K562 (cell line): ENCODE results near the gene MRPL40. TPM values are rescaled to one million over a fixed set of nuclear protein-coding genes. Genes with fewer than 3 reads are reported as not detected.

Experiments used
- ARID3B ChIP-seq: fragments of 250-450 bp; sonication (Bioruptor Pico); IDR thresholded peaks from 2 replicates; pipeline ENCODE4 v1.4.0; 2020; ENCODE audit warnings: borderline replicate concordance
- C11orf30 ChIP-seq: fragments of 450-650 bp; IDR thresholded peaks from 2 replicates; pipeline ENCODE4 v1.6.1; 2016; ENCODE audit warnings: low read depth, mild to moderate bottlenecking
- E2F6 ChIP-seq, 2 experiments: IDR thresholded peaks; 2 replicates each; pipeline ENCODE4 v1.6.1; 2011; ENCODE audit warnings: borderline replicate concordance in 1 of 2, control low read depth in 1 of 2, low read depth in 1 of 2, low read length in 1 of 2, mild to moderate bottlenecking in 1 of 2, mixed read lengths in 1 of 2, moderate library complexity in 1 of 2; ENCODE audit not compliant: insufficient read depth in 1 of 2, insufficient read length in 1 of 2, poor library complexity in 1 of 2, severe bottlenecking in 1 of 2; ENCODE audit errors: extremely low read depth in 1 of 2
- ETV1 ChIP-seq: fragments of 450-650 bp; conservative IDR thresholded peaks from 2 replicates; pipeline ENCODE4 v1.6.1; 2016; ENCODE audit warnings: missing genetic modification characterization, control low read depth, low read depth, missing compliant biosample characterization
- HSF4 ChIP-seq: fragments of 250-450 bp; sonication (Bioruptor Pico); IDR thresholded peaks from 2 replicates; pipeline ENCODE4 v2.1.2; 2022; ENCODE audit warnings: mild to moderate bottlenecking, moderate library complexity, borderline replicate concordance
- POLR2AphosphoS5 ChIP-seq: IDR thresholded peaks from 2 replicates; pipeline ENCODE4 v1.6.1; 2011; ENCODE audit warnings: mild to moderate bottlenecking, low read depth, low read length, moderate library complexity; ENCODE audit not compliant: control insufficient read depth, insufficient read depth
- SETDB1 ChIP-seq: IDR thresholded peaks from one replicate; pipeline ENCODE4 v1.6.1; 2012; ENCODE audit warnings: low read length, control low read depth, inconsistent platforms
- SMAD3 ChIP-seq: fragments of 450-650 bp; formaldehyde crosslinking; conservative IDR thresholded peaks from 2 replicates; pipeline ENCODE4 v1.4.0; 2020; ENCODE audit warnings: mild to moderate bottlenecking
- SUPT5H ChIP-seq: fragments of 450-650 bp; IDR thresholded peaks from 2 replicates; pipeline ENCODE4 v1.6.1; 2016
- ZBTB17 ChIP-seq: fragments of 450-650 bp; formaldehyde crosslinking; IDR thresholded peaks from 2 replicates; pipeline ENCODE4 v1.4.0; 2020; ENCODE audit warnings: mild to moderate bottlenecking
- ZNF165 ChIP-seq: fragments of 250-450 bp; sonication (Bioruptor Pico); IDR thresholded peaks from 2 replicates; pipeline ENCODE4 v1.4.0; 2020; ENCODE audit warnings: borderline replicate concordance
- ZNF639 ChIP-seq, 2 experiments: fragments of 200-800 bp in 1 of 2; sonication (Bioruptor generic) in 1 of 2; sonication (generic) in 1 of 2; formaldehyde crosslinking in 1 of 2; IDR thresholded peaks in 1 of 2; conservative IDR thresholded peaks in 1 of 2; 2 replicates each; pipeline versions ENCODE4 v1.5.0 to v1.6.1; 2016 to 2020; ENCODE audit warnings: missing compliant biosample characterization in 1 of 2, missing genetic modification characterization in 1 of 2, missing genetic modification reagents in 1 of 2
- polyA plus RNA-seq, 8 experiments: library from polyadenylated mRNA; depleted of rRNA in 4 of 8; stranded (reverse) in 5 of 8; unstranded in 3 of 8; fragments of >200 nt; fragmentation: Nextera tagmentation in 2 of 8; fragmentation: Illumina TruSeq in 1 of 8; extraction: Ambion mirVana in 2 of 8; extraction: Trizol in 1 of 8; gene quantifications; 2 replicates each; pipeline versions ENCODE4 v1.2.1 to v1.2.3, GENCODE V29; 2011 to 2014; ENCODE audit warnings: inconsistent platforms in 1 of 8, missing spikeins in 1 of 8
- total RNA-seq, 7 experiments: library from RNA; depleted of rRNA in 6 of 7; stranded (reverse); fragments of >200 nt in 6 of 7; fragmentation: Illumina TruSeq in 2 of 7; extraction: Trizol in 2 of 7; gene quantifications; 2 replicates each; pipeline versions ENCODE4 v1.2.1 to v1.2.3, GENCODE V29; 2011 to 2021; ENCODE audit warnings: low replicate concordance in 1 of 7

The MRPL40 gene
- total and polyA plus RNA-seq, 9 of the 15 experiments (the other 6 are each of a cell fraction or from before 2014, with no cell fraction given), result 132 to 652 (median 208) TPM

- 0 out of 4 replicates have a peak, but pooled peaks of 1 of the 2 experiments have one; percentile 18 for TF ChIP-seq ZNF639 (CRISPR knock-in tag; conservative IDR thresholded peaks at IDR 0.05 in 1 of 2, IDR thresholded peaks at IDR 0.05 in 1 of 2)
- 0 out of 2 replicates have a peak, but pooled peaks have one; percentile 22 for TF ChIP-seq SMAD3 (CRISPR knock-in tag)
- no peak for TF ChIP-seq C11orf30
- 0 out of 2 replicates have a peak, but pooled peaks have one; percentile 5 for TF ChIP-seq SUPT5H
- peak in 1 of 2 experiments; percentile 24 for TF ChIP-seq E2F6 (IDR thresholded peaks at IDR 0.05; ENCODE audit: borderline replicate concordance in 1 of 2, extremely low read depth in 1 of 2, insufficient read depth in 1 of 2, insufficient read length in 1 of 2, low read depth in 1 of 2, low read length in 1 of 2, poor library complexity in 1 of 2, severe bottlenecking in 1 of 2)
- 0 out of 2 replicates have a peak, but pooled peaks have one; percentile 42 for TF ChIP-seq ARID3B (CRISPR knock-in tag)
- TF ChIP-seq POLR2AphosphoS5, result 0 out of 2 replicates have a peak, but pooled peaks have one; percentile 18
- TF ChIP-seq ZBTB17, result 0 out of 2 replicates have a peak, but pooled peaks have one; percentile 24
- TF ChIP-seq ETV1 (tag), result no peak
- peak; percentile 23; the same call in 1 of the 2 replicates for TF ChIP-seq HSF4 (CRISPR knock-in tag)
- no peak for TF ChIP-seq ZNF165 (CRISPR knock-in tag)
- peak; percentile 12 for TF ChIP-seq SETDB1
Observed at GRCh38 chr22:19453718-19454117, 21.4 kb downstream of the MRPL40 start (continued).
